NCI-H524 treated with DMSO at 0.1 percent for 48 hours (cell line): Measurements from ENCODE around the gene C11orf16.
"Not testable (repeated sequence)": the region's sequence is repeated elsewhere in the genome, so short reads cannot be mapped to it uniquely, and the experiment has no call there.

Experiments used
- DNase-seq: peaks from one replicate; lab custom pipeline; 2025; lab: John Stamatoyannopoulos, UW

C11orf16 gene

DNA sequence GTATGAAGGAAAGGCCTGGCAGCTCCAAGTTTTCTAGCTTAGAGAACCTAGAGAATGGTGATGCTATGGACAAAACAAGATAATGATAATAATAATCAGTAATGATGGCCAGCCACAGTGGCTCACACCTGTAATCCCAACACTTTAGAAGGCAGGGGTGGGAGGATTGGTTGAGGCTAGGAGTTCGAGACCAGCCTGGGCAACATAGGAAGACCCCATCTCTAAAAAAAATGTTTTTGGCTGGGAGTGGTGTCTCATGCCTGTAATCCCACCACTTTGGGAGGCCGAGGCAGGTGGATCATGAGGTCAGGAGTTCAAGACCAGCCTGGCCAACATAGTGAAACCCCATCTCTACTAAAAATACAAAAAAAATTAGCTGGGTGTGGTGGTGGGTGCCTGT is 3.0 kb upstream of the C11orf16 start:
- not testable (repeated sequence) for DNase-seq

DNA sequence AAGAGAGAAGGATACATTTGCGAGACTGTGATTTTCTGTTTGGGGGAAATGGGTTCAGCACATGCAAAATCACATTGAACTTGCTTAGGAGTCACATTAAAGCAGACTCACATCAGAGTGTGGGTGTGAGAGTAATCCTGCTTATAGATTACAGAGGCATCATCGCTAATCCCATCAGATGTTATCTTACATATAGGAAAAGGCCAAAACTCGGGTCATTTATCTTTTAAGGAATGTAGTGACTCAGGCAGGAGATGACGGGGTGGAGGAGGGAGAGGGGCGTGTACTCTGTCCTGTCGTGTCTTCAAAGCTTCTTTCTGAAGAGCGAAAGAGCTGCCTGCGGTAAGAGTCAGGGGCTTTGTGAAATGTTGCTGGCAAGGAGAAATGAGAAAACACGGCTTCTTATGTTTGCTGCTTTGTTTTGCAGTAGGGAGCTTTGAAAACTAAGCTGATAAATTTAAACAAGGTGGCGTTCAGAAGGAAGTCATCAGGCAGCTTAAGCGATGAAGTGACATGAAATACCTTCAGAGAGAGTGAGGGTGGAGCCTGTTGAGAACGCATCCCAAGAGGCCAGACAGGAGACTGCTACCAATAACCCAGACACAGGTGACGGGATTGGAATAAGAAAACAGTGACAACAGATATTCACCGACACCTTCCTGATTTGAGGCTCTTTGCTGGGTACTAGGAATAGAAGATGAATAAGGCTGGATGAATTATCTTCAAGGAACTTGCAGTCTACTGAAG is 2.2 kb upstream of the C11orf16 start:
- no peak for DNase-seq

DNA sequence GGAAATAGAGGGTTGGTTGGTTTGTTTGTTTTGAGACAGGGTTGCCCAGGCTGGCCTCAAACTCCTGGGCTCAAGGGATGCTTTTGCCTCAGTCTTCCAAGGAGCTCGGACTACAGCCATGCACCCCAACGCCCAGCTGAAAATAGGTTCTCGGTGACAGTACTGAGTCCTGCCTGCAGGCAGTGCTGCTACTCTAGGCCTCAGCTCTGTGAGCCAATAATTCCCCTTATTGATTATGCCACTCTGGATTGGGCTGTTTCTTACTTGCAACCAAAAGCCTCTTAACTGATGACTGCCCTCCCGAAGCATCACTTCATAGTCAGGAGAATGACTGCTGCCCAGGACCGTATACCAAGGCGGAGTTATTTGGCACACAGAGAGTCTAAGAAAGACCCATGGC is 1.2 kb upstream of the C11orf16 start:
- no peak for DNase-seq

DNA sequence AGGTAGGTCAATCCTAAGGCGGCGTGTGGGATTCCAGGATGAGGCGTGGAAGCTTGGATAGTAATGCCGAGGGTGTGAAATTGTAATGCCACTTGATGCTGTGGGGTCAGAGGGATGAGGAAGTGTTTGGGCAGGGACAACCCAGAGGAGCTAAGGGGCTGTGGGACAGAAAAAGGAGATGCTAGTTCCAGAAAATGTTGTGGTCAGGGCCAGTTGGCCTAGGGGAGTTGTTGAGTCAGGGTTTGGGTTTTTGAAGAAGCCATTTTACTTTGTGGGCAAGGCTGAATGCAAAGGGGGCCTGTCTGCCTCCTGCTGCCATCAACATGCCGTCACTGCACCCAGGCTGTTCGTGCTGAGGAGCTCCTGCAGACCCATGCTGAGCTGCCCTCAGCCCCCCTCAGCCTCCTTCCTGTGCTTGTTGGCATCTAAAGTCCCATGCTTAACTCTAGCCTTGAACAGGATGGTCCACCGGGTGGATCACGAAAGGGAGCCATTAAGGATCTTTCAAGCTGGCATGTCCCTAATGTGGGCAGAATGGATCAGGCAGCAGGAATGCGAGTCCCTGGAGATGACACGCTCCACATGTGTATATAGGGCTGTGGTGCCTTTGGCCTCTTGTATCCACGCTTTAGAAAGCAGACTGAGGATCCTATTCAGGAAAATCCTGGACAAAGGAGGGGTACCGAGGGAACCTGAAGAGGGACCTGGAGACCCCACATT is 2.1 kb downstream of the C11orf16 start:
- DNase-seq: no peak

DNA sequence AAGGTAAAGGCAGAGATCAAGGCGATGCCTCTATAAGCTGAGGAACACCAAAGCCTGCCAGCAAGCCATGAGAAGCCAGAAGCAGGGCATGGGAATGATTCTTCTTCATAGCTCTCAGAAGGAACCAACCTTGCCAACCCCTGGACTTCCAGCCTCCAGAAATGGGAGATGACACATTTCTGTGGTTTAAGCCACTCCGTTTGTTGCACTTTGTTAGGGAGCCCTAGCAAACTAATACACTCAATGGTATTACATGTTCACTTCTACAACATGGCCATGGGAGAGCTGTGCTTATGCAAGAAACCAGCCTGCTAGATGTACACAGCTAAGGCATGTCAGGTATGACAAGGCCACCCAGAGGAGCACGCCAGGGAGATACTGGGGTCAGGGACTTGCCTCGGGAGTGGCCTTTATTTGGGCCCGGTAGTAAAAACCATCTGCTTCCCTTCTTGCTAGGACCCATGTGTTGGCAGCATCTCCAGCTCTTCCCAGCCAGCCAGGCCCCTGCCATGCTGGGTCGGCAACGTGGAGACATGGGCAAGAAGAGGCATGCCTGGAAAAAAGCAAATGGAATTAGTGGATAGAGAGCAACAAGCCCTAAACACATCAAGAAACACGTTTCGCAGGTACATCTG is 3.6 kb downstream of the C11orf16 start:
- no peak for DNase-seq

DNA sequence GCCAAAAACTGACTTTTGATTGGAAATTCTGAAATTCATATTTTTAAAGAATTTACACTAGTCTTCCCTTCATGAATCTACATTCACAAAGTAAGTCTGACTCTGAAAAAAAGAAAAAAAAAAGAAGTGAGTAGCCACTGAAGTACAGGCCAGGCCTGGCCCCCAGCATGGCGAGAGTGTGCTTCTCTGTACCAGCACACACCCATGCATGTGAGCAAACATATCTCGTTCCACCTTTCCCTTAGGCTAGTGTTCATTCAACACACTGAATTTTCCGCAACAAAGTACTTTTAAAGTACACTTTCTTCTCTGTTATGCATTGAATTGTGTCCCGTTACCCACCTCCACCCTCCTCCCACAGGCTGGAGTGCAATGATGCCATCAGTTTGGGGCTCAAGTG is 4.5 kb downstream of the C11orf16 start:
- DNase-seq: no peak

DNA sequence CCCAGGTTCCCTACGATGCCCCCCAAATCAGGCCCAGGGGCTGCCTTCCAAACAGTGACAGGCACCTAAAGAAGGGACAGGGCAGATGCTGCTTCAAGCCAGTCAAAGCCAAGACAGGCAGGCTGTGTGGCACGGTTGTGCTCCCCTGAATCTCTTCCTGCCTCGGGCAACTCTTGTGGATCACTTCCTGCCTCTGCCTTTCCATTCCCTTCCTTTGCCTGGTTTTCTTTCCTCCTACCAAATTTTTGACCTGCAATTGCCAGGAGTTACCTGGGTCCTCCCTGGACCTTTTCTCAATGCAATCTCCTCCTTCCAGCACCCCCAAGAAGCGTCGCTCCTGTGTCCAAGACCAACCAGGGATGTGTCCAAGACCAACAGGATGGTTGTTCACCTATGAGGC is 5.5 kb downstream of the C11orf16 start:
- no peak for DNase-seq

DNA sequence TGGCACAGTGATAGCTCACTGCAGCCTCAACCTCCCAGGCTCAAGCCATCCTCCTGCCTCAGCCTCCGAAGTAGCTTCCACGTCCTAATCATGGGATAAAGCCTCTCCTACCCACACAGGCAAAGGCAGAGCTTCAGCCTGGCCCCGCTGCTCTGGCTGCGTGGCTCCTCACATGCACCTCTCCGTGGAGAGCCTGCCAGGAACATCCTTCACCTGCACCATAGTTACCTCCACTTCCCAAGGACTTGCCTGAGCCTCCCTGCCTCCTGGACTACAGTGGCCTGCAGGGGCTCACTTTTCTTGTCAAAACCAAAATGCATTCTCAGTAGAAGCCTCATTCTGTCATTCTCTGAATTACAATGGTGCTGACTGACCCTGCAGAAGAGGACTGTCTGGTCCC is 6.5 kb downstream of the C11orf16 start:
- no peak for DNase-seq

DNA sequence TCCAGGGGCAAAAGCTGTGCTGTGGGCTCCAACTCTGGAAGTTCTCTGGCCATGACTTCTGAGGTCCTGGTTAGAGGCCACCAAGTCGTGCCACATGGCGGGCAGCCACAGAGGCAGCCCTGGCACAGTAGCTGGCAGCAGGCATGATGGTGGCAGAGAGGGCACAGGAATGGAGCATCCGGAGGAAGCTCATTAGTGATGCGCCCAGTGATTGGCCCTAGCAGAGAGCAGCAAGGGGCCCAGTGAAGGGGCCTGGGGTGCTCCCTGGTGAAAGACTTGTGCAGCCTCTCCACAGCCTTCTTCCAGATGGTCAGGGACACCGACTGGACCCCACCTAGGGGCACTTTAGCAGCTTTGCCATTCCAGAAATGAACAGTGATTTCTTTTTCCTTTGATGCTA is 7.0 kb downstream of the C11orf16 start:
- DNase-seq: no peak

DNA sequence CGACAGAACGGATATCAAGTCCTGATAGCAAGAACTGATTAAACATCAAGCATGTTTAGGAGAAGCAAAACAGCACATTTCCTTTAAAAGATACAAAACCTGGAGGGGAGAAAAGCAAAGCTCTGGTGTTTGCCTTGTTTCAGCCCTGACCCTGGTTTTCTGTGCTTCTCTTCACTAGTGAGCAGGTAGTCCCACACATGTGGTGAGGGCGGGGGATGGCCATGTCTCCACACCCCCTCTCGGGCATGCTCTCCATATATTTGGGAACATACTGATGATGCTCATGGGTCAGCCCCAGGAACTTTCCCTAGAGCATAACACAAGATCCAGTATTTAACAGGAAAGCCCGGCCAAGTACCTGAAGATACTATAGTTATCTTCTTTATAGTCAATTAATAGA is 10.1 kb downstream of the C11orf16 start:
- no peak for DNase-seq

DNA sequence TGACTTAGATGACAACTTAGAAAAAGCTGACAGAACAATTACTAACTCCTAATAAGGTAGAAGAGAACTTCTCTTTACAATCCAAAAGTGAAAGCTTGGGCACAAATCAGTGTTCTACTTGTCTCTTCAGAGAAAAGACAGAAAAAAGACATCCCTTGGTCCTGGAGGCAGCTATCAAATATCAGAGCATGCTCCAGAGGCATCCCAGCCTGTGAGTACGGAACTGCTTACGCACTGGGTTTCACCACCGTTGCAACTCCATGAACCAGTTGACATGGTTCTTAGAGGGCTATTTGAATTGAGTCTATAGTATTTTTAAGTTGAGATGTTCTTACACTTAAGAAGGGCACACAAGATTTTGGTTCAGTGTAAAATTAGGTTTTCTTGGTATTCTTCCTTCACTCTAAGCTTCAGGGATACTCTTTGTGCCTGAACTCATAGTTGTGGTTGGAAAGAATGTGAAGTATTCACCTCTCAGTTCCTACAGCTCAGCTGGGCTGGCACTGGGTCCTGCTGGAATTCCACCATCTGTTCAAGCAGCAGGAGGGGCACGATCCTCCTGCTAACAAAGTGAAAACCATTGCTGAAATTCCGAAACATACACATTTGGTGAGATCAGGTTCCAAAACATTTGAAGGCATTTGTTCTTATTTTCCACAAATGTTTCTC is 15.5 kb downstream of the C11orf16 start:
- DNase-seq: no peak

DNA sequence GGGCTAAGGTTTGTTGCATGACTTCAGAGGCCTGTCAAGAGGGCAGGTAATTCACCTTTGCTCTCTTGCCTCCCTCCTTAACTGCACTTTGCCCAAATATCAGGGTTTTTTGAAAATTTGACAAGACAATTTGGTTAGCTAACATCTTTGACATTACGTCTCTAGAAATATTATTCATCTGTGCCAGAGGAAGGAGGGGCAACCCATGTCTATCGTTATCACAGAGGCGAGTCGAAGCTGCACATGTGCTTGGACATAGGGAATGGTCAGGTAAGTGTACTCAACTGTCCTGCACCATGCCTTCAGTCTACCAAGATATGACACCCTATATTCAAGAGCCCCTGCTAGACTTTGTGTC is 18.1 kb downstream of the C11orf16 start:
- DNase-seq: no peak

DNA sequence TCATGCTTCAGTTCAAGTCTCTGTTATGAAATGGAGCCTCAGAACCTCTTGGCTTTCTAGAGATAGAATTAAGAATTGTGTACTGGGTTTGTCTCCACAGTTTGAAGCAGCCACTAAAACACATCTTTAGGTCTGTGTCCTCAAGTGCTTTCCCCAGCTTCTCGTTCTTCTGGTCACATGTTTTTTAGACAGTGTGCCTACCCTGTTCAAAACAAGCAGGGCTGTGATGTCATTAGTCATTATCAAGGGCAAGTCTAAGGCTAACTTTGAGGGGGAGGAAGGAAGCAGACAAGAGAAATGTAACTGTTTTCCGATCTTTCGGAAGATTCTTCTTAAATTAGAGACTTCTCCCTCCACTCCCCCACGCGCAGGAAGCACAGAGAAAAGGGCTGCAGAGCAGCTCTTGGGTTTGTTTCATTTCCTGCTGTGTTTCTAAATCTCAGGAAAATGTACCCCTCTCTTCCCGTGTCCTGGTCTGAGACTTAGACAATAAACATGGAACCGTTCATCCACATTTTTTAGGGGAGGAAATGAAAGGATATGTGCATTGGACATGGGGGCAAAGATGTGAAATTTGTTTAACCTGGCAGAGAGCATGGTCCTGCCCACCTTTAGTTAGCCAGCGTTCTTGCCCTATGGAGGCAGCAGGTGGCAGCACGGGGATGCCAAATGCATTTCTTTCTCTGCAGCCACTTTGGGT is 18.6 kb downstream of the C11orf16 start:
- no peak for DNase-seq

DNA sequence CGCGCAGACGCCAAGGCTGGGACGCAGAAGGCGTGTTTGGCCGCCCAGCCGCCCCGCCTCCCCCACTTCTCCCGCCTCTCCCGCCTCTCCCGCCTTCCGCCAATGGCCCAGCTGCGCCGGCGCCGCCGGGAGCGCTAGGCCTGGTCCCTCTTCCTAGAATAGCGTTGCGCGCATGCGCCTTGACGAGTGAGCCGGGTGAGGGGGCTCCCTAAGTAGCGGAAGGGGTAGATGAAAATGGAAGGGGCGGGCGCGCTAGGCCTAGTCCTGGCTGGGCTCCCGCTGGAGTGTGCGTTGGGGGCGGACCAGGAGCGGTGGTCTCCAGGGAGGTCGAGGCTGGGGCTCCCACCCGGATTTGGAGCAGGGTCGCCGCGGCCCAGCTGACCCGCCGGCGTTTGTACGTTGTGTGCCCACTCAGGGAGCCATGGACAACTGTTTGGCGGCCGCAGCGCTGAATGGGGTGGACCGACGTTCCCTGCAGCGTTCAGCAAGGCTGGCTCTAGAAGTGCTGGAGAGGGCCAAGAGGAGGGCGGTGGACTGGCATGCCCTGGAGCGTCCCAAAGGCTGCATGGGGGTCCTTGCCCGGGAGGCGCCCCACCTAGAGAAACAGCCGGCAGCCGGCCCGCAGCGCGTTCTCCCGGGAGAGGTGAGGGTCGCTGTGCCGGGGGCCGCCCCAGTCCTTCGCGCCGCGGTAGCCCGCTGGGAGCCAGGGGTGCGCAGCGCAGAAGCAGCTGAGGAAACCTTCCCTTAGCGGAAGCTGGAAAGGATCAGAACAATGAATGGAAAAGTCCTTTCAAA is 21.5 kb downstream of the C11orf16 start, which contains the start of gene AKIP1:
Gene AKIP1 (plus strand): TSS at position 161 of the 795 bp plus-strand sequence. CDS start 261 bp downstream, at position 422.
- peak; percentile 92 for DNase-seq

DNA sequence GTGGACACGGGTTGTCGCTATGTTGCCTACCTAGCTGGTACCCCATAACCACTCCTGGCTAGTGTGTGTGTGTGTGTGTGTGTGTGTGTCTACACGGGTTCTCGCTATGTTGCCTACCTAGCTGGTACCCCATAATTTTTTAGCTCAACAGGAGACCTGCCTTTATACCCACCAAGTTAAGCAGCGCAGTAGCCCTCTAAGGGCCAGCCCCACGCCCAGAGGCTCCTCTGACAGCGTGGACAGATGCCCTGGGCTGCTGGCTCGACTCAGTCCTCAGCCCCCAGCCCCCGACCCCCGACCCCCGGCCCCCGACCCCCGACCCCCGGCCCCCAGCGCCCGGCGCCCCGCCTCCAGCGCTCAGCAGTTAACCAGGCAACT is 22.1 kb downstream of the C11orf16 start:
- DNase-seq: no peak

DNA sequence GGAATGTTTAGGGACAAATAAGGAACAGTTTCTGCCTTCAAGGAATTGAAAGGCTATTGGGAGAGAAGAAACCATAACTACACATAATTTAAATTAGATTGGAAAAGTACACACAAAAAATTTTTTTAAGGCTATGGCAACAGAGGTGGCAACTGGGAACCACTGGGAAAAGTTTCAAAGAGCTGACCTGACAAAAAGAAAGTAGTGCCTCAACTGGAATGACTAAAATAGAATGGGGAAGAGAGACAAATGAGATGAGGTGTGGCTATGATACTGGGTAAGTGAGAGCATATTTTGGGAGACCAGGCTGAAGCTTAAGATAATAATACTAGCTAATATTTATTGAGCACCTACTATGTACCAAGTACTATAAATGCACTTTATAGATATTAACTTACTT is 24.6 kb downstream of the C11orf16 start:
- DNase-seq: no peak

DNA sequence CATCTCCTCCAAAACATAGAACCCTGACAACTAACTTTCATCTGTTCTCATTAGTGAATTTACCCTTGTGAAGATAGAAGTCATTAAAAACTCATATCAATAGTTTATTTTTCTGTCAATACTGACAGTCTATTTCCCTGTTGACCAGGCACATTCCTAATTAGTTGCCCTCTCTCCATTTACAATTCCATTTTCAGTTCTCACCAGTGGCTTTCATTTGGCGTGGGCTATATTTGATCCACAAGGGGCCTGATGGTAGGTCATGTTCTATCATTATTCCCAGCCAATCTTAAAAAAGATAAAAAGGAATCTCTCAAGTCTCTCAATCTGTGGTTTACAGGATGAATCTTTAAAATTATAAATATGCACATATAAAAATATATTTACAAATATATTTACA is 25.6 kb downstream of the C11orf16 start:
- DNase-seq: no peak

DNA sequence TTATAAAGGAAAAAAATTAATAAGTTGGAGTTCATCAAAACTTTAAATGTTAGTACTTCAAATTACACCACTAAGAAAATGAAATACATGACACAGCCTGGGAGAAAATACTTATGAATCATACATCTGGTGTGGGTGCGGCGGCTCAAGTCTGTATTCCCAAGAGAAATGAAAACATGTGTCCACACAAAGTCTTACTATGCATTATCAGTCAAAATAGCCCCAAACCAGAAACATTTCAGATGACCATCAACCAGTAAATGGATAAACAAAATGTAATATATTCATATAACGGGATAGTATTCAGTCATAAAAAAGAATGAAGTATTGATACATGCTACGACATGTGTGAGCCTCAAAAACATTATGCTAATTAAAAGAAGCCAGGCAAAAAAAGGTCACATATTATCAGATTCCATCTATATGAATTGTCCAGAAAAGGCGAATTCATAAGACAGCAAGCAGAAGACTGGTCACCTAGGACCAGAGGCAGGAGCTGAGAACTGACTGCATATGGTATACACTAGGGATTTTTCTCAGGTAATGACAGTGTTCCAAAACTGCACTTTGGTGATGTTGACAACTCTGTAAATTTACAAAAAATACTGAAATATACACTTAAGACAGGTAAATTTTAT is 27.1 kb downstream of the C11orf16 start:
- no peak for DNase-seq

DNA sequence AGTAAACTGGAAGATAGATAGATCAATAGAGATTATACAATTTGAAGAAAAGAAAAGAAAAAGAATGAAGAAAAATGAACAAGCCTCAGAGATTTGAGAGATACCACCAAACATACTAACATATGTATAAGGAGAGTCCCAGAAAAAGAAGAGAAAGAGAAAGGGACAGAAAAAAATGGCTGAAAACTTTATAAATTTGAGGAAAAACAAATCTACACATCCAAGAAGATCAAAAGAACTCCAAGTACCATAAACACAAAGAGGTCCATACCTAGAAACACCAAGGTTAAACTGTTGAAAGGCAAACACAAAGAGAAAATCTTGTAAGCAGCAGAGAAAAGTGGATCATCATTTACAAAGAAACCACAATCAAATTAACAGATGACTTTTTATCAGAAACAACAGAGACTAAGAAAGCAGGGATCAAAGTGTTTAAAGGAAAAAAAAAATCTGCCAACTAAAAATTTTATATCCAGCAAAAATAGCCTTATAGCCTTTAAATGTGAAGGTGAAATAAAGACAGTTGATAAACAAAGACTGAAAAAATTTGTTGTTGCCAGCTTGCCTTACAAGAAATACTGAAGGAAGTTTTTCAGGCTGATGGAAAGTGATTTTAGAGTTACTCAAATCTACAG is 33.5 kb downstream of the C11orf16 start:
- DNase-seq: no peak

DNA sequence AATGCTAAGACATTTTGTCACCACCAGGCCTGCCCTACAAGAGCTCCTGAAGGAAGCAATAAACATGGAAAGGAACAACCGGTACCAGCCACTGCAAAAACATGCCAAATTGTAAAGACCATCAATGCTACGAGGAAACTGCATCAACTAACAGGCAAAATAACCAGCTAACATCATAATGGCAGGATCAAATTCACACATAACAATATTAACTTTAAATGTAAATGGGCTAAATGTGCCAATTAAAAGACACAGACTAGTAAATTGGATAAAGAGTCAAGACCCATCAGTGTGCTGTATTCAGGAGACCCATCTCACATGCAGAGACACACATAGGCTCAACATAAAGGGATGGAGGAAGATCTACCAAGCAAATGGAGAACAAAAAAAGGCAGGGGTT is 41.6 kb downstream of the C11orf16 start:
- not testable (repeated sequence) for DNase-seq
